Testis (tissue), 2 donors: Measurements from ENCODE around the gene LGALS3BP.

ENCODE experiments used
- POLR2A ChIP-seq: fragments of 450-650 bp; IDR thresholded peaks from one replicate; pipeline ENCODE4 v1.6.1; 2017; ENCODE audit warnings: antibody characterized with exemption, mild to moderate bottlenecking, moderate library complexity
- TF ChIP-seq, protein P1 (sequence below), 3 experiments: fragments of 450-650 bp in 2 of 3; fragments of 200-600 bp in 1 of 3; sonication (generic) in 1 of 3; IDR thresholded peaks; one replicate each; pipeline ENCODE4 v1.5.1; 2016 to 2019; ENCODE audit warnings: antibody characterized with exemption in 3 of 3, mild to moderate bottlenecking in 2 of 3, moderate library complexity in 1 of 3

- TF ChIP-seq POLR2A = no peak
- TF ChIP-seq, protein P1, sequence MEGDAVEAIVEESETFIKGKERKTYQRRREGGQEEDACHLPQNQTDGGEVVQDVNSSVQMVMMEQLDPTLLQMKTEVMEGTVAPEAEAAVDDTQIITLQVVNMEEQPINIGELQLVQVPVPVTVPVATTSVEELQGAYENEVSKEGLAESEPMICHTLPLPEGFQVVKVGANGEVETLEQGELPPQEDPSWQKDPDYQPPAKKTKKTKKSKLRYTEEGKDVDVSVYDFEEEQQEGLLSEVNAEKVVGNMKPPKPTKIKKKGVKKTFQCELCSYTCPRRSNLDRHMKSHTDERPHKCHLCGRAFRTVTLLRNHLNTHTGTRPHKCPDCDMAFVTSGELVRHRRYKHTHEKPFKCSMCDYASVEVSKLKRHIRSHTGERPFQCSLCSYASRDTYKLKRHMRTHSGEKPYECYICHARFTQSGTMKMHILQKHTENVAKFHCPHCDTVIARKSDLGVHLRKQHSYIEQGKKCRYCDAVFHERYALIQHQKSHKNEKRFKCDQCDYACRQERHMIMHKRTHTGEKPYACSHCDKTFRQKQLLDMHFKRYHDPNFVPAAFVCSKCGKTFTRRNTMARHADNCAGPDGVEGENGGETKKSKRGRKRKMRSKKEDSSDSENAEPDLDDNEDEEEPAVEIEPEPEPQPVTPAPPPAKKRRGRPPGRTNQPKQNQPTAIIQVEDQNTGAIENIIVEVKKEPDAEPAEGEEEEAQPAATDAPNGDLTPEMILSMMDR (IDR thresholded peaks at IDR 0.05) = no peak
Observed at GRCh38 chr17:78954684-78955083, 25.0 kb downstream of the LGALS3BP start.
